K562 (cell line): ENCODE measurements around the gene EXOG. TPM values are rescaled to one million over a fixed set of nuclear protein-coding genes. Genes with fewer than 3 reads are reported as not detected.

Experiments
- ATF1 ChIP-seq, 2 experiments: fragments of 450-650 bp in 1 of 2; IDR thresholded peaks; 2 replicates each; pipeline ENCODE4 v1.6.1; 2016; ENCODE audit warnings: missing compliant biosample characterization in 1 of 2, missing genetic modification characterization in 1 of 2
- BCL6 ChIP-seq: fragments of 250-450 bp; sonication (Bioruptor Pico); IDR thresholded peaks from 2 replicates; pipeline ENCODE4 v1.4.0; 2020
- BRCA1 ChIP-seq, 2 experiments: fragments of 450-650 bp in 1 of 2; sonication (generic) in 1 of 2; formaldehyde crosslinking in 1 of 2; IDR thresholded peaks; 2 replicates each; pipeline versions ENCODE4 v1.5.0 to v1.6.1; 2017 to 2020; ENCODE audit warnings: mild to moderate bottlenecking in 1 of 2, missing genetic modification reagents in 1 of 2
- DLX4 ChIP-seq: fragments of 250-450 bp; sonication (Bioruptor Pico); IDR thresholded peaks from 2 replicates; pipeline ENCODE4 v1.6.1; 2021; ENCODE audit warnings: mild to moderate bottlenecking
- ILK ChIP-seq: fragments of 450-650 bp; IDR thresholded peaks from 2 replicates; pipeline ENCODE4 v1.6.1; 2016; ENCODE audit warnings: missing genetic modification characterization, low read depth, mild to moderate bottlenecking, missing compliant biosample characterization, moderate library complexity, borderline replicate concordance
- MLX ChIP-seq, 2 experiments: fragments of 450-650 bp in 1 of 2; sonication (generic) in 1 of 2; formaldehyde crosslinking; conservative IDR thresholded peaks; 2 replicates each; pipeline versions ENCODE4 v1.4.0 to v1.8.1; 2020 to 2022; ENCODE audit warnings: mild to moderate bottlenecking in 1 of 2, missing genetic modification reagents in 1 of 2
- OTX1 ChIP-seq: fragments of 450-650 bp; formaldehyde crosslinking; IDR thresholded peaks from 2 replicates; pipeline ENCODE4 v1.4.0; 2022; ENCODE audit warnings: mild to moderate bottlenecking
- PHF8 ChIP-seq: fragments of 200-600 bp; sonication (generic); IDR thresholded peaks from 2 replicates; pipeline ENCODE4 v1.6.1; 2012; ENCODE audit warnings: mixed run types, mild to moderate bottlenecking, inconsistent platforms, low read length, moderate library complexity, borderline replicate concordance
- U2AF2 ChIP-seq: fragments of 200-400 bp; formaldehyde crosslinking; optimal IDR thresholded peaks from 2 replicates; pipeline ENCODE3; 2017; ENCODE audit warnings: low read depth, mild to moderate bottlenecking, low read length
- ZBTB40 ChIP-seq, 2 experiments: fragments of 450-650 bp in 1 of 2; sonication (generic) in 1 of 2; formaldehyde crosslinking in 1 of 2; IDR thresholded peaks; 2 replicates each; pipeline versions ENCODE4 v1.7.1 to v1.9.0; 2016 to 2022; ENCODE audit warnings: inconsistent platforms in 1 of 2, mild to moderate bottlenecking in 1 of 2, missing genetic modification reagents in 1 of 2
- ZBTB43 ChIP-seq: sonication (generic); formaldehyde crosslinking; IDR thresholded peaks from 2 replicates; pipeline ENCODE4 v1.8.0; 2023; ENCODE audit warnings: mild to moderate bottlenecking, missing genetic modification reagents
- polyA plus RNA-seq, 8 experiments: library from polyadenylated mRNA; depleted of rRNA in 4 of 8; stranded (reverse) in 5 of 8; unstranded in 3 of 8; fragments of >200 nt; fragmentation: Nextera tagmentation in 2 of 8; fragmentation: Illumina TruSeq in 1 of 8; extraction: Ambion mirVana in 2 of 8; extraction: Trizol in 1 of 8; gene quantifications; 2 replicates each; pipeline versions ENCODE4 v1.2.1 to v1.2.3, GENCODE V29; 2011 to 2014; ENCODE audit warnings: inconsistent platforms in 1 of 8, missing spikeins in 1 of 8
- total RNA-seq, 7 experiments: library from RNA; depleted of rRNA in 6 of 7; stranded (reverse); fragments of >200 nt in 6 of 7; fragmentation: Illumina TruSeq in 2 of 7; extraction: Trizol in 2 of 7; gene quantifications; 2 replicates each; pipeline versions ENCODE4 v1.2.1 to v1.2.3, GENCODE V29; 2011 to 2021; ENCODE audit warnings: low replicate concordance in 1 of 7

EXOG gene
- total and polyA plus RNA-seq, 9 of the 15 experiments (the other 6 are each of a cell fraction or from before 2014, with no cell fraction given) = 10.8 to 21.7 (median 14.8) TPM

- TF ChIP-seq ILK (tag) (no peak), ATF1 (CRISPR knock-in tag; IDR thresholded peaks at IDR 0.05) (no peak), ATF1 (tag; IDR thresholded peaks at IDR 0.05) (peak; percentile 34; the same call in 1 of the 2 replicates), ZBTB40 (IDR thresholded peaks at IDR 0.05) (no peak), ZBTB40 (CRISPR knock-in tag; IDR thresholded peaks at IDR 0.05) (no peak), BRCA1 (IDR thresholded peaks at IDR 0.05) (no peak), BRCA1 (CRISPR knock-in tag; IDR thresholded peaks at IDR 0.05) (no peak), PHF8 (no peak), DLX4 (CRISPR knock-in tag) (no peak), MLX (CRISPR knock-in tag; conservative IDR thresholded peaks at IDR 0.05) (no peak), BCL6 (CRISPR knock-in tag) (no peak), ZBTB43 (no peak), U2AF2 (no peak), OTX1 (CRISPR knock-in tag) (no peak)
Observed at GRCh38 chr3:38453075-38453912, 42.8 kb upstream of the EXOG start, which contains the start of gene ACVR2B (continued).
